GM12892 (cell line): ENCODE data around the gene VPREB3.

Source experiments
- POLR2A ChIP-seq: IDR thresholded peaks from 2 replicates; pipeline ENCODE4 v1.6.1; 2011; ENCODE audit warnings: low read depth, low read length, control low read depth
- POLR2AphosphoS5 ChIP-seq: IDR thresholded peaks from 2 replicates; pipeline ENCODE4 v1.6.1; 2011; ENCODE audit warnings: low read depth, low read length, control low read depth

GRCh38 chr22:23772649-23773473, 18.6 kb upstream of the VPREB3 start, which contains the start of gene MMP11:
- TF ChIP-seq POLR2A, result no peak
- no peak for TF ChIP-seq POLR2AphosphoS5
